Measurements from ENCODE around the gene HVCN1. TPM values are rescaled to one million over a fixed set of nuclear protein-coding genes. Genes with fewer than 3 reads are reported as not detected.

The HVCN1 gene
- total RNA-seq, 2 experiments from 2014 or later, result 3.9 to 4.1 TPM

DNA sequence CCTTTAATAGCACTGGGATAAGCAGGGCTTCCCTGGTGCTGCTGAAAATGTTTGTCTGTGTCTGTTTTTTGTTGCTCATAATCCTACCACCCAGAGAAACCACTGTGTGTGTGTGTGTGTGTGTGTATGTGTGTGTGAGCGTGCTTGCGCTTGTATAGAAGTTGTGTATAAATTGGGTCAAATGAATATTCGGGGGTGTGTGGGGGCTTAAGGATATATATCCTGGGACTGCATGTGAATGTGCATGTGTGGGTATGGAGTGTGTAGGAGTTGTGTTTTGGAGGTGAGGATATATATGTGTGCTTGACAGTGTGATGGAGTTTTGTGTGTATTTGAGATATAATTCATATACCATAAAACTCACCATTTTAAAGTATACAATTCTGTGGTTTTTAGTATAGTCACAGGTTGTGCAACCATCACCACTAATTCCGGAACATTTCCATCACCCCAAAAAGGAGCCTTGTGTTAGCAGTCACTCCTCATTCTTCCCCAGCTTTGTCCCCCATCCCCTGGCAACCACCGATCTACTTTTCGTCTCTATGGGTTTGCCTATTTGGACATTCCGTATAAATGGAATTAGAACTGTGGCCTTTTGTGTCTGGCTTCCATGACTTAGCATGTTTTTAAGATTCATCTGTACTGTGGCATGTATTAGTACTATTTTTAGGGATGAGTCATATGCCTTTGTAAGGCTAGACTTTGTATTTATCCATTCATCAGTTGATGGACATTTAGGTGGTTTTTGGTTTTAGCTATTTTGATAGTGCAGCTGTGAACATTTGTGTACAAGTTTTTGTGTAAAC, 49.4 kb downstream of the HVCN1 start:
- no peaks in the 10 kb centered on the region for H3K36me3 Mint-ChIP-seq (ENCODE audit: low read depth)
- no peak for ATAC-seq (ENCODE audit: poor library complexity)
- POLR2A ChIA-PET, result no interaction called here

GRCh38 chr12:110638796-110639195, 50.1 kb downstream of the HVCN1 start:
- ChIA-PET POLR2A (no interaction called here), CTCF (no interaction called here)
- Histone ChIP-seq H3K9me3 (ENCODE audit: control insufficient read depth in 1 of 2, insufficient read depth in 1 of 2, low read length in 2 of 2) (no peaks in the 10 kb centered on the region), H3K4me1 (ENCODE audit: insufficient read depth, low read length) (peaks cover 3% of the 10 kb centered on the region), H3K27ac (ENCODE audit: low read depth in 1 of 2, low read length in 2 of 2) (no peak overlapping the region), H3K36me3 (ENCODE audit: insufficient read depth, low read length) (no peaks in the 10 kb centered on the region), H3K4me3 (ENCODE audit: low read length) (no peak overlapping the region), H3K27me3 (ENCODE audit: control insufficient read depth in 1 of 2, insufficient read depth in 2 of 2, low read length in 2 of 2) (no peaks in the 10 kb centered on the region)
- TF ChIP-seq, protein P1, sequence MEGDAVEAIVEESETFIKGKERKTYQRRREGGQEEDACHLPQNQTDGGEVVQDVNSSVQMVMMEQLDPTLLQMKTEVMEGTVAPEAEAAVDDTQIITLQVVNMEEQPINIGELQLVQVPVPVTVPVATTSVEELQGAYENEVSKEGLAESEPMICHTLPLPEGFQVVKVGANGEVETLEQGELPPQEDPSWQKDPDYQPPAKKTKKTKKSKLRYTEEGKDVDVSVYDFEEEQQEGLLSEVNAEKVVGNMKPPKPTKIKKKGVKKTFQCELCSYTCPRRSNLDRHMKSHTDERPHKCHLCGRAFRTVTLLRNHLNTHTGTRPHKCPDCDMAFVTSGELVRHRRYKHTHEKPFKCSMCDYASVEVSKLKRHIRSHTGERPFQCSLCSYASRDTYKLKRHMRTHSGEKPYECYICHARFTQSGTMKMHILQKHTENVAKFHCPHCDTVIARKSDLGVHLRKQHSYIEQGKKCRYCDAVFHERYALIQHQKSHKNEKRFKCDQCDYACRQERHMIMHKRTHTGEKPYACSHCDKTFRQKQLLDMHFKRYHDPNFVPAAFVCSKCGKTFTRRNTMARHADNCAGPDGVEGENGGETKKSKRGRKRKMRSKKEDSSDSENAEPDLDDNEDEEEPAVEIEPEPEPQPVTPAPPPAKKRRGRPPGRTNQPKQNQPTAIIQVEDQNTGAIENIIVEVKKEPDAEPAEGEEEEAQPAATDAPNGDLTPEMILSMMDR (IDR thresholded peaks at IDR 0.05), result no peak
- Mint-ChIP-seq H3K9me3 (no peaks in the 10 kb centered on the region), H3K27me3 (no peaks in the 10 kb centered on the region), H3K4me1 (ENCODE audit: low read depth) (peaks cover 43% of the 10 kb centered on the region), H3K36me3 (ENCODE audit: low read depth) (no peaks in the 10 kb centered on the region), H3K4me3 (no peak overlapping the region), H3K27ac (no peak overlapping the region)
- DNase-seq (peak in 2 of 14 experiments; percentile 13 to 36), ATAC-seq (ENCODE audit: poor library complexity) (no peak)
- intact Hi-C loops (cut with DNase I, micrococcal nuclease), result no loop called here

More for the DNA sequence above, 49.4 kb downstream of the HVCN1 start:
- H3K4me3 Mint-ChIP-seq, result no peak overlapping the region
- H3K4me1 Mint-ChIP-seq (ENCODE audit: low read depth), result peaks cover 48% of the 10 kb centered on the region
- intact Hi-C loops (cut with DNase I, micrococcal nuclease), result no loop called here
- DNase-seq, result no peak
- no peaks in the 10 kb centered on the region for H3K27me3 Mint-ChIP-seq
- Histone ChIP-seq H3K27ac (ENCODE audit: low read depth in 1 of 2, low read length in 2 of 2) (no peak overlapping the region), H3K4me1 (ENCODE audit: insufficient read depth, low read length) (peaks cover 3% of the 10 kb centered on the region), H3K4me3 (ENCODE audit: low read length) (no peak overlapping the region), H3K36me3 (ENCODE audit: insufficient read depth, low read length) (no peaks in the 10 kb centered on the region), H3K27me3 (ENCODE audit: control insufficient read depth in 1 of 2, insufficient read depth in 2 of 2, low read length in 2 of 2) (no peaks in the 10 kb centered on the region), H3K9me3 (ENCODE audit: control insufficient read depth in 1 of 2, insufficient read depth in 1 of 2, low read length in 2 of 2) (no peaks in the 10 kb centered on the region)
- CTCF ChIA-PET, result no interaction called here
- TF ChIP-seq, protein P1 (IDR thresholded peaks at IDR 0.05), result no peak
- no peaks in the 10 kb centered on the region for H3K9me3 Mint-ChIP-seq
- H3K27ac Mint-ChIP-seq, result no peak overlapping the region

- Mint-ChIP-seq H3K4me1 (ENCODE audit: low read depth) (peaks cover 35% of the 10 kb centered on the region), H3K36me3 (ENCODE audit: low read depth) (no peaks in the 10 kb centered on the region), H3K27me3 (no peaks in the 10 kb centered on the region), H3K27ac (no peak overlapping the region), H3K9me3 (no peaks in the 10 kb centered on the region), H3K4me3 (no peak overlapping the region)
- CTCF ChIA-PET, result no interaction called here
- Histone ChIP-seq H3K27ac (ENCODE audit: low read depth in 1 of 2, low read length in 2 of 2) (no peak overlapping the region), H3K36me3 (ENCODE audit: insufficient read depth, low read length) (no peaks in the 10 kb centered on the region), H3K4me3 (ENCODE audit: low read length) (no peak overlapping the region), H3K9me3 (ENCODE audit: control insufficient read depth in 1 of 2, insufficient read depth in 1 of 2, low read length in 2 of 2) (no peaks in the 10 kb centered on the region), H3K4me1 (ENCODE audit: insufficient read depth, low read length) (peaks cover 3% of the 10 kb centered on the region), H3K27me3 (ENCODE audit: control insufficient read depth in 1 of 2, insufficient read depth in 2 of 2, low read length in 2 of 2) (no peaks in the 10 kb centered on the region)
- ATAC-seq (ENCODE audit: poor library complexity), result no peak
- DNase-seq, result no peak
- TF ChIP-seq, protein P1 (IDR thresholded peaks at IDR 0.05), result no peak
- intact Hi-C loops (cut with DNase I, micrococcal nuclease), result no loop called here
- POLR2A ChIA-PET, result no interaction called here
Observed at GRCh38 chr12:110637869-110638441, 51.0 kb downstream of the HVCN1 start.
